Measurements from ENCODE around the gene SCARB1.
A peak's percentile ranks its signal among the peaks of the same experiment; 100 is the strongest.
"Not testable (repeated sequence)": the region's sequence is repeated elsewhere in the genome, so short reads cannot be mapped to it uniquely, and the experiment has no call there.

Gene SCARB1

DNA sequence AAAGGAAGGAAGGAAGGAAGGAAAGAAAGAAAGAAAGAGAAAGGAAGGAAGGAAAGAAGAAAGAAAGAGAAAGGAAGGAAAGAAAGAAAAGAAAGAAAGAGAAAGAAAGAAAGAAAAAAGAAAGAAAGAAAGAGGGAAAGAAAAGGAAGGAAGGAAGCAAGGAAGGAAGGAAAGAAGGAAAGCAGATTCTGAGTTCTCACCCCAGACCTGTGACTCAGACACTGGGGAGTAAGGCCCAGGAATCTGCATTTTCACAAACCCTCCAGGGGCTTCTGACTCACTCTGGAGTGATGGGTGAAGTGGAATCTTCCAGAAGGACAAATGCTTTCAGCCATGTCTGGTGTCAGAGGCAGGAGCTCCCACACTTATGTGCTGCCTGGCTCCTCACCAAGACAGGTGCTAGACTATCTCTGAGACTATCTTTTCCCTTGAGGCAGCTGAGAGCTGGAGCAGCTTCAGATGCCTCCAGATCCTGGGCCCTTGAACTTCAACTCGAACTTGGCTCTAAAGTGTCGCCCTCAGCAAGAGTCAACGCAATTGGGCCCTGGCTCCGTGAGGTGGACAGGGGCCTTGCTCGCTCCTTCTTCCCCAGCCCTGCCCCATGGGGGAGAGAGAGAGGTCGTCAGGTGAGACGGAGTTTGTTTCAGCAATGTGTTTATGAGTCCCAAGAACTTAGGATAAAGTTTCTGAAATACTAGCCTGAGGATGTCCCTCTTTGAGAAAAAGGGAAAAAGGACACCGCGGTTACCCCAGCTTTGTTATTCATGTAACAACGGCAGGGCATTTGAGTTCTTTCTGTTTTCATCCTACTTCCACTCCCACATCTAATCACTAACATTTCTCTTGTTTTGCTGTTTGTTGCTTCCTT lies 19.8 kb upstream of the SCARB1 start:
- DNase-seq: peak; percentile 24

DNA sequence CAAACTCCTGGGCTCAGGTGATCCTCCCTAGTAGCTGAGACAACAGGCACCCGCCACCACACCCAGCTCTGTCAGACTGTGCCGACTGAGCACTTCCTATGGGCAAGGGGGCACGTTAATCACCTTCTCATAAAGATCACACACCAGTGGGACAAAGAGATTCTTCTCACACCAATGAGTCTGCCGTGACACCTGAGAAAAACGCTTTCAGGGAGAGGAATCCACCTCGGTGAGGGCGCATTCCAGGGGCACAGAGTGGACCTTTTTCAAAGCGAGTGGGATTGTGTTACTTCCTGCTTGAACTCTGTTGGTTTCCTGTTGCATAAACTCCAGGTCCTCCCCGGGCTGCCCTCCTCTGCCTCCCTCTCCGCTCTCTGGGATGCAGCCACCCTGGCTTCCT lies 17.5 kb upstream of the SCARB1 start:
- DNase-seq: no peak

DNA sequence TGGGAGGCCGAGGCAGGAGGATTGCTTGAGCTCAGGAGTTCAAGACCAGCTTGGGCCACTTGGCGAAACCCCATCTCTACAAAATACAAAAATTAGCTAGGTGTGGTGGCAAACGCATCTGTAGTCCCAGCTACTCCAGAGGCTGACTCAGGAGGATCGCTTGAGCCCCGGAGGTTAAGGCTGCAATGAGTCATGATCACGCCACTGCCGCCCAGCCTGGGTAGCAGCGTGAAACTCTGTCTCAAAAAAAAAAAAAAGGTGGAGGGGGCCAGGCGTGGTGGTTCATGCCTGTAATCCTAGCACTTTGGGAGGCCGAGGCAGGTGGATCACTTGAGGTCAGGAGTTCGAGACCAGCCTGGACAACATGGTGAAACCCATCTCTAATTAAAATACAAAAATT lies 16.7 kb upstream of the SCARB1 start:
- not testable (repeated sequence) for DNase-seq

DNA sequence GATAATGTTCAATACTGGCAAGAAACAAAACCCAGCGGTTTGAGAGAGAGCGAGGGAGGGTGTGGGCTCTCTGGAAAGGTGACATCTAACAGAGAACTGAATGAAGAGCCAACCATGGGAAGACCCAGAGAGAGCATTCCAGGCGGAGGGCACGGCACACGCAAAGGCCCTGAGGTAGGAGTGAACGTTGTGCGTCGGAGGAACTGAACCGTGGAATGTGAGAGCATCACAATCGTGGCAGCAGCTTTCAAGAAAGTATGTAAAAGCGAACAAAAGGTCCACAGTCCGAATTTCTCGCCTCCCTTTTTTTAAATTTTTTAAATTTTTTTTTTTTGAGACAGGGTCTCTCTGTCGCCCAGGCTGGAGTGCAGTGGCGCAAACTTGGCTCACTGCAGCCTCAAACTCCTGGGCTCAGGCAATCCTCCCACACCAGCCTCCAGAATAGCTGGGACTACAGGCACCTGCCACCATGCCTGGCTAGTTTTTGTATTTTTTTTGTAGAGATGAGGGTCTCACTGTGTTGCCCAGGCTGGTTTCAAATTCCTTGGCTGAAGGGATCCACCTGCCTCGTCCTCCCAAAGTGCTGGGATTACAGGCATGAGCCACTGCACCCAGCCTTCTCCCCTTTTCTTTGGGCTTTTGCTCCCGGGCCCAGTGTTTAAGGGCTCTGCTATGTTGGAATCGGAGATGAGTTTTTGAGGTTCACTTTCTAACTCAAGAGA lies 15.3 kb upstream of the SCARB1 start:
- DNase-seq: no peak

DNA sequence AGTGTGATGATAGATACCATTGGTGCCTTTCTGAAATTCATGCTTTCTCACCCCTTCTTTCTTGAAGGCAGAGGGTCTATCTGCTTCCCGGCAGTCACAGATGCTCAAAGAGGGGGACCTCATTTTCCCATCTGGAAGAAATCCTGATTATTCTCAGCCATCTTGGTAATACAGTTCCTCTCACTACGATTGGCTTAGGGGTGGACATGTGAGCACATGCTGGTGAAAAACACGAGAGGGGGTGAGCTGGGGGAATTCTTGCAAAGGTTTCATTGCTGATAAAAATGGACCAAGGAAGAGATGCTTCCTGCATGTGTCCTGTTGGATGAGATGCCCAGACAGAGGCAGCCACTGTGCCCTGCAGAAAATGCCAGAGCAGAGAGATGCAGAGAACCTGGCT lies 13.8 kb upstream of the SCARB1 start:
- DNase-seq: no peak

DNA sequence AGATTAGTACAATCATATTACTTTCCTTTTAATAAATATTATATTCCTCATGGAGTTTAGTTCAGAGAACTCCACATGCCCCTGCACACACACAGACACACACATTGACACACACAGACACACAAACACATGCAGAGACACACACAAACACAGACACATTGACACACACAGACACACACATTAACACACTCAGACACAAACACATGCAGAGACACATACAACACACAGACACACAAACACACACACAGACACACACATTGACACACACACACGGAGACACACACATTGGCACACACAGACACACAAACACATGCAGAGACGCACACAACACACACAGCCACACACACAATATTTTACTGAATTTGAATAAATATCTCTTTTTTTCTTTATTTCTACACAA lies 12.5 kb upstream of the SCARB1 start:
- no peak for DNase-seq

DNA sequence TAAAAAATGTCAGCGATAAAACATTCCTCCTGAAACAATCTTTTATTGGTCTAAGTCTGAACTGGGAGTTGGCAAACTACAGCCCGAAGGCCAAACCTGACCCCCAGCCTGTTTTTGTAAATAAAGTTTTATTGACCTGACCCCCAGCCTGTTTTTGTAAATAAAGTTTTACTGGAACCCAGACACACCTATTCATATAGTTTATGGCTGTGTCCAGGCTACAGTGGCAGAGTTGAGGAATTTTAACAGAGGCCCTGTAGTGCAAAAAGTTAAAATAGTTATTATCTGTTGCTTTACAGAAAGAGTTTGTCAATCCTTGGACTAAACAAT lies 12.1 kb upstream of the SCARB1 start:
- no peak for DNase-seq

DNA sequence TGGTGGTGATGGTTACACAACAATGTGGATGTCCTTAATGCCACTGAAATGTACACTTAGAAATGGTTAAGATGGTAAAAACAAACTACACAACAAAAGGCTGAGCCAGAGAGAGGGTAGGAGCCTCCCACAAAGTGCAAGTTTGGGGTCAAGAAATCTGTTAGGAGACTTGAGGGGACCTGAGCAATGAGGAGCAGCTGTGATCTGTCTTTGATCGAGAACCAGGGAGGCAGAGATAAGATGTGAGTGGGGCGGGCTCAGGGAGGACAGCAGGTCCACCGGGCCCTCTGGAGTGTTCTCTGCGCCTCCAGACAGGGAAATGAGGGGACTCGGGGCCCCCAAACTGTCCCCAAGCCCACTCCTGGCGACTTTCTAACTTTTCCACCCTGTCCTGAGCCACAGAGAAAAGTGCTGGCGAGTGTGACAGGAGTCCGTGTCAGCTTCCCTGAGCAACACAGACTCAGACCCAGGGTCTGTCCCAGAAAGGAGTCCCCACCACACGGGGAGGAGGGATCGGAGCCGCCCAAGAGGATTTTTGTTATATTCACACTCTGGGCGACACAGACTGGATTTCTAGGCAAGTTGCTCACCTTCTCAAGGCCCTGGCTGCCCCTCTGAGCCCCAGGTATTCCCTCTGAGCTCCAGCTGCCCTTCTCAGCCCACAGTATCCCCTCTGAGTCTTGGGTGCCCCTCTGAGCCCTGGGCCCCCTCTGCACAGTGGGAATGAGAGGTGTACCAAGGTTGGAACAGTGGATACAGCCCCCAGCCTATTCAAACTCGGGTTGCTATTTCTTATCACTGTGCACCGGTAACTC lies 11.5 kb upstream of the SCARB1 start:
- DNase-seq: no peak

DNA sequence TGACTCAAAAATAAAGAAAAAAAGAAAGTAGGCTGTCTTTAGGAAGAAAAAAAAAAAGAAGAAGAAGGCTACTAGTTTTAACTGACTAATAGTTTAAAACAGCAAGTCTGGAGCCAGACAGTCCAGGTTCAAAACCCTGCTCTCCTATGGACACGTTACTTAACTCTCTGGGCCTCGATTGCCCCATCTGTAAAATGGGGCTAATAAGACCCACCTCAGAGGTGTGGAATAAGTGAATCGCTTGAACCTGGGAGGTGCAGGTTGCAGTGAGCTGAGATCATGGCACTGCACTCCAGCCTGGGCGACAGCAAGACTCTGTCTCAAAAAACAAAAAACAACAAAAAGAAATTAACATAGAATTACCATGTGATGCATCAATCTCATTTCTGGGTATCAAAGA lies 10.5 kb upstream of the SCARB1 start:
- DNase-seq: no peak

DNA sequence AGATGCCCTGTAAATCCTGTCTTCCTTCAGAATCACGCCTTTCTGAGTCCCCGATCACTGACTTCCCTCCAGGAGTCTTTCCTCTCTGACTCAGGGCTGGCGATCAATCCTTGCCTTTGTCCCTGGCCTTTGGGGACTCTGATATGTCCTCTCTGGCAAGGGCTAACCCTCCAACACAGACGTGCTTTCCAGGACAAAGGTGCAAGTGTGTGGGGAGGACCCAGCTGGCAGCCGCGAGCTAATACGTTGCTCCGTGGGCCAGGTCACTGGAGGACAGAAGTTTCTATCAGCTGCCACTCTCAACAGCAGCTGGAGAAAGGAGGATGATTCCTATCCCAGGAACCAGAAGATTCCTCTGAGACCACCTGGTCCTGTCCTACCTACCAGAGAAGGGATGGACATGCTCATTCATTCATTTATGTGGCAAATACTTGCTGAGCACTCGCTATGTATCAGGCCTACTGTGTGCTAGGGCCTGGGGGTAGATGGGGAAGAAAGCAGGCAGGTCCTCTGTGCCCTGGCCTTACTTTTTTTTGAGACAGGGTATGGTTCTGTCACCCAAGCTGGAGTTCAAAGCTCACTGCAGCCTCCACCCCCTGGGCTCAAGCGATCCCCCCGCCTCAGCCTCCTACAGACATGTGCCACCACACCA lies 8.5 kb upstream of the SCARB1 start:
- DNase-seq: no peak

DNA sequence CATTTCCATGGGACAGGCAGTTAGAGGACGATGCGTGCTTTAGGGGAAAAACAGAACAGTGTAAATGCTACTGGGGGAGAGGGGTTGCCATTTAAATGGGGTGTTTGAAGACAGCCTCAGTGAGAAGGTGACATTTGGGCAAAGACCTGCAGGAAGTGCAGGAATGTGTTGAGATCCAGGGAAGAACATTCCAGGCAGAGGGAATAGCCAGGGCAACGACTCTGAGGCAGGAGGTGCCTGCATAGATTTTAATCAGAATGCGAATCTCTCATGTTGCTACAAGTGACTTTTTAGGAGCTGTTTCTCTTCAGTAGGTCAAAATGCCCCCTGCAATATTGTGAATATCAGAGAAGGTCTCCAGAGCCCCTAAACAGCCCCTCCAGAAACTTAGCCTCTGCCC lies 7.6 kb upstream of the SCARB1 start:
- DNase-seq: no peak

DNA sequence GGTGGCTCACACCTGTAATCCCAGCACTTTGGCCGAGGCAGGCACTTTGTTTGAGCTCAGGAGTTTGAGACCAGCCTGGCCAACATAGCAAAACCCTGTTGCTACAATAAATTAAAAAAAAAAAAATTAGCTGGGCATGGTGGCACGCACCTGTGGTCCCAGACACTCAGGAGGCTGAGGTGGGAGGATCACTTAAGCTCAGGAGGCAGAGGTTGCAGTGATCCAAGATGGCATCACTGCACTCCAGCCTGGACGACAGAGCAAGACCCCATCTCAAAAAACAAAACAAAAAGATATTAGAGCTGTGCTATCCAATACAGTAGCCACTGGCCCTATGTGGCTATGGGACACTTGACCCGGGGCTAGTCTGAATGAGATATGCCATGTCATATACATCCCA lies 6.9 kb upstream of the SCARB1 start:
- no peak for DNase-seq

DNA sequence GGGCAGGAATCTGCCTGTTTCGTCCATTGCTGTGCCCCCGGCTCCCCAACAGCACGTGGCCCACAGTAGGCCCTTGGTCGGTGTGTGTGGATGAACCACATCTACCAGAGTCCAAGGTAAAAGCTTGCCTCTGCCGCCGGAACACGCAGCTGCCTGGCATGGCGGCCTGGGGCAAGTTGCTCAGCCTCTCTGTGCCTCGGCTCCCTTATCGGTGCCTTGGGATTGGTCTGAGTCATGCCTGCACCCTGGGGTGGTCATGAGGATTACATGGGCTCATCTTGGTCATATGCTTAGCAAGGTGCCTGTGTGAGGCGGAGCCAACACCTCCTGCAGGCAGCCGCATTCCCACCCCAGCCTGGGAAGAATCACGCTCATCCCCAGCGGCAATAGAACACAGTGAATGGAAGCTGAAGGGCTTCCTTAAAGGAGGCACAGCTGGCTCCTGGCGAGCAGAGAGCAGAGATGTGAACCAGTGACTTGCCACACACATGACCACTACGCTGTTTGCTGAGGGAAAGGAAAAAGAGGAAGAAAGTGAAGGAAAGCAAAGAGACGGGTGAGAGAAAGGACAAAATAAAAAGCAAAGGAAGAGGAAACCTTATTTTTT lies 5.5 kb upstream of the SCARB1 start:
- DNase-seq: no peak

DNA sequence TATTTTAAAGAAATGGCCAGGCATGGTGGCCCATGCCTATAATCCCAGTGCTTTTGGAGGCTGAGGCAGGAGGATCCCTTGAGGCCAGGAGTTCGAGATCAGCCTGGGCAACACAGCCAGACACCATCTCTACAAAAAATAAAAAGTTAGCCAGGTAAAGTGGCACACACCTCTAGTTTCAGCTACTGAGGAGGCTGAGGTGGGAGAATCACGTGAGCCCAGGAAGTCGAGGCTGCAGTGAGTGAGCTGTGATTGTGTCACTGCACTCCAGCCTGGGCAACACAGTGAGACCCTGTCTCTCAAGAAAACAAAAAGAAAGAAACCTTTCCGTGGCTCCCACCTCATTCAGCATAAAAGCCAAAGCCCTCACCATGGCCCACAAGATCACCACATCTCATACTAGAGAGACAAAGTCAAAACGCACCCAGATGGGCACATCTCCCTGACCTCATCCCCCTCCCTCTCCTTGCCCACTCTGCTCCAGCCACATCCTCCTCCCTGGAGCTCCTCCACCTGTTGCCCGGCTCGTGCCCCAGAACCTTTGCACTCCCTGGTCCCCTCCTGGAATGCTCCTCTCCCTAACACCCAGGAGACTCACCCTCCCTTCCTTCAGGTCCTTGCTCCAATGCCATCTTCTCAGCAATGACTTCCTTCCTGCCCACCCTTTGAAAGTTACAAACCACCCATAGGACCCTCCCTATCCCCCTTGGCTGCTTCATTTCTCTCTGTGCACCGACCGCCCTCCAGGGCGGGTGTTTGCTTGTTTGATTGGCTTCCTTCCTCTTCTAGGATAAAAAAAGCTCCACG lies 4.8 kb upstream of the SCARB1 start:
- DNase-seq: no peak

DNA sequence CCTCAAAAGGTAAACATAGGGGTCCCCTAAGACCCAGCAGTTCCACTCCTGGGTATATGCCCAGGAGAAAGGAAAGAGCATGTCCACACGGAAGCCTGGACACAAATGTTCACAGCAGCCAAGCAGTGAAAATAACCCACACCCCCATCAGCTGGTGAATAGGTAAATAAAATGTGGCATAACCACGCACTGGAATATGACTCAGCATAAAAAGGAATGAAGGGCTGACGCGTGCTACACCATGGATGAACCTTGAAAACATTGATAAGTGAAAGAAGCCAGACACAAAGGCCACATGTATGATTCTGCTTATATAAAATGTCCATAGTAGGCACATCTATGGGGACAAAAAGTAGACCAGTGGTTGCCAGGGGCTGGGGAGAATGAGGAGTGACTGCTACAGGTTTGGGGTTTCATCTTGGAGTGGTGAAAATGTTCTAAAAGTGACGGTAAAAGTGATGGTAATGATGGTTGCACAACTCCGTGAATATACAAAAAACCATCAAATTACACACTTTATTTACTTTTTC lies 3.8 kb upstream of the SCARB1 start:
- peak; percentile 80 for DNase-seq

DNA sequence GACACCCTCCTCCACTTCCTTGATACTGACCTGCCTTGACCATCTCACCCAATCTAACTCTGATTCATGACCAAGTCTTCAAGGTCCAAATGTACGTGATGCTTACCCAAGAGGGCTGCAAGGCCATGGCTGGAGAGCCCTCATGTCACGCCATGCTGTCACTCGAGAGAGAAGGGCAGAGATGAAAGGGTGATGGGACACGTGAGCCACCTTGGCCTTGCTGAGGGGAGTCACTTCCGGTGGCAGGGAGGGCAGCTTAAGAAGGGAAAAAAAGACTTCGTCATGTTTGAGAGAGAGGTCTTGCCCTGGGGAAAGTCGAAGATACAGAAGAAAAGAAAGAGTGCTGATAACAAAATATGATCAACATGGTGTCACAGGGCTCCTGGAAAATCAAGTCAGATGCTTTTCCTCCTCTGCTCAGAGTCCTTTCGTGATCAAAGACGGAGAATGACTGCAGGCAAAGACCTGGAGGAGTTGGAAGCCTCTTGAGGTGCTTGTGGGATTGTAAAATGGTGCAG lies 3.3 kb upstream of the SCARB1 start:
- DNase-seq: peak; percentile 39

DNA sequence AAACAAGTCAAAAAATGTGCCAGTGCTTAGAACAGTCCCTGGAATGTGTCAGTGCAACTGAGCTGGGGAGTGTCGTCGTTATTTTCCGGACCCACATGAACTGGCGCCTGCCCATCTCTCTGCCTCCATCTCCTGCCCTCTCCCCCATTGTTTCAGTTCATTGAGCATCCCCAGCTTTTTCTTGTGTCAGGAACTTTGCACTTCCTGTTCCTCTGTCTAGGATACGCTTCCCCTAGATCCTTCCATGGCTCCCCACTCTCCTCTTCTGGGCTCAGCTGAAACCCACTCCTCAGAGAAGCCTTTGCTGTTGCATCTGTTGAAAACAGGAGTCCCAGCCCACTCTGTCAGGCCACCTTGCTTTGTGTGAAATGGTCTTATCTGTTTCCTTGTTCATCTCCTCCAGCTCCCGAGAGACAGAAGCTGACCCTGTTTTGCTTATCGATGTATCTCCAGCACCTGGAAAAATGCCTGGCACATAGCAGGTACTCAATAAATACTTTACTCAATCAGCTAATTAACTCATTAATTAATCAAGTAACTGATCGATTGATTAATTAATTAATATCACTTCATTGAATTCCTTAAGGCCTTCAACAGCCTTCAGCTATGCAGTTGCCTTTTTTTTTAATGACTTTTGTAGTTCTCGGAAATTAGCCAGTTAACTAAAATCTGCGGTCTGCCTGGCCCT lies 2.7 kb upstream of the SCARB1 start:
- DNase-seq: no peak

DNA sequence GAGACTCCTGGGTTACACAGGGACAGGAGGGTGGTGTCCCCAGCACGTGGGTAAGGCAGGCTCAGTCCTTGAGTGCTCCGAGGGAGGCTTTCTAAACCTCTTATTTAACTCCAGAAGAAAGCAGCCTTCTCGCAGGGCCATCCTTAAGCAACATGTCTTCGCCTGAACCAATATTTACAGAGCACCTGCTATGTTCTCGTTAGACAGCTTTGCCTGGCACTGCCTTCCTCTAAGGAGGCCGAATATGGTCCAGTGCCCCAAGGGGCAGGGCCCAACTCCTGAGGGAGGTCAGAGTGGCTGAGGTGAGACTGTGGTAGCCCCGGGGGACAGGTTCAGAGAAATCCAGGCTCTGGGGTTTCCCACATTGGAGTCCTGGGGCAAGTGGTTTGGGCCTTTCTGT lies 2.1 kb upstream of the SCARB1 start:
- no peak for DNase-seq

DNA sequence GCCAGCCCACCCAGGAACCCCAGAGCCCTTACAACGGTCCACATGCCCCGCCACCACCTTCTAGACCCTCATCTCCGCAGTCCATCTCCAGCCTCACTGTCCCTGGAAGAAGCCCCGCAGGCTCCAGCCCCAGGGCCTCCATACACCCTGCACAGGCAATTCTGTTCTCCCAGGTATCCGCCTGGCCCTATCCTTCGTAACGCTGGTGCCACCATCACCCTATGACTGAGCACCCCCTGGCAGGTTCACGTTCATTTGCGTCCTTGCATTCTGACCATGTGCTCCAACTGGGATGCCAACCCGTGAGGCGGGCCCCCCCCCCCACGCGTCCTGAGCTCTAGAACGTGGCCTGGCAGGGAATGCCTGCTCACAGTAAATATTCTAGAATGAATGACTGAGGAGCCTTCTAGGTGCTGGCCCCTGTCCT lies 675 bp upstream of the SCARB1 start:
- no peak for DNase-seq

DNA sequence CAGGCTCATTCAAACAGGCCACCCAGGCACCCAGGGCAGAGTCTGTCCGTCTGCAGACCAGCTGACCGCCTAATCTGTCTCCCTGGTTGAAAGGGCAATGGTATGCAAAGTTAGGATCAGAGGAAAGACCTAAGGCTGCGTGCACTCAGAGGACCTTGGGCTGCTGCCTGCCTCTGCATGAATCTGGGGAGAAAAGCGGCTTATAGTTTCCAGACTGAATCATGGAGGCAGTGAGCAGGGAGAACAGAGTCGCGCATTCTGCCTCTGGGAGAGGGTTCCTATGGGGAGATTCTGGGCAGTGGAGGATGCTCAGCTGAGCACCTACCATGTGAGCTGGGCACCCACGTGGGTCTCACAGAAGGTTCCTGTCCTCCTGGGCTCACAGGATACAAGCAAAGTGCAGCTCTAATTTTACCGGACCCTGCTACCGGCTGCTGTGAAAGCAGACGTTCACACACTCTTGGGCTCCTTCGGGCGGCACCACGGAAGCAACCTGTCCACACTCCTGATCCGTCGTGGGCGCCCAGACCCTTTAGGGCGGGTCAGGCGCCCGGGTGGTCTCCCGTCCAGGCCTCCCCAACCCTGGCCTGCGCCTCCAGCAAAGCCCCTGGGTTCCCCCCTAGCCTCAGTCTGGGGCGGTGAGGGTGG lies 772 bp downstream of the SCARB1 start:
- peak; percentile 72 for DNase-seq
